HG03097 (cell line): Measurements from ENCODE around the gene RAB3GAP2.
"Not testable (repeated sequence)": the region's sequence is repeated elsewhere in the genome, so short reads cannot be mapped to it uniquely, and the experiment has no call there.

ENCODE experiments used
- ATAC-seq: cut with Tn5 transposase; IDR thresholded peaks from one replicate; pipeline ENCODE4 v1.9.1; 2021; ENCODE audit not compliant: unreplicated experiment, low FRiP score

The RAB3GAP2 gene

GRCh38 chr1:220213382-220213983 lies 58.8 kb downstream of the RAB3GAP2 start:
- ATAC-seq: no peak

GRCh38 chr1:220207411-220207810 lies 64.8 kb downstream of the RAB3GAP2 start:
- no peak for ATAC-seq

GRCh38 chr1:220204758-220205157 lies 67.5 kb downstream of the RAB3GAP2 start:
- ATAC-seq: not testable (repeated sequence)

- ATAC-seq: no peak
Measured at GRCh38 chr1:220203816-220204215, 68.4 kb downstream of the RAB3GAP2 start.

- ATAC-seq: no peak
Measured at GRCh38 chr1:220198186-220199005, 73.9 kb downstream of the RAB3GAP2 start.

GRCh38 chr1:220195701-220196100 lies 76.6 kb downstream of the RAB3GAP2 start:
- no peak for ATAC-seq

- ATAC-seq: no peak
Measured at GRCh38 chr1:220189750-220190347, 82.4 kb downstream of the RAB3GAP2 start.

GRCh38 chr1:220188538-220188937 lies 83.7 kb downstream of the RAB3GAP2 start:
- no peak for ATAC-seq

GRCh38 chr1:220186752-220187151 lies 85.5 kb downstream of the RAB3GAP2 start:
- ATAC-seq: no peak

- ATAC-seq: no peak
Measured at GRCh38 chr1:220184506-220184905, 87.7 kb downstream of the RAB3GAP2 start.

GRCh38 chr1:220182656-220183055 lies 89.6 kb downstream of the RAB3GAP2 start:
- no peak for ATAC-seq

GRCh38 chr1:220182111-220182510 lies 90.1 kb downstream of the RAB3GAP2 start:
- no peak for ATAC-seq

GRCh38 chr1:220176540-220176939 lies 95.7 kb downstream of the RAB3GAP2 start:
- no peak for ATAC-seq

- ATAC-seq: no peak
Measured at GRCh38 chr1:220170836-220171526, 101.3 kb downstream of the RAB3GAP2 start.

GRCh38 chr1:220169887-220170286 lies 102.4 kb downstream of the RAB3GAP2 start:
- ATAC-seq: not testable (repeated sequence)

- no peak for ATAC-seq
Measured at GRCh38 chr1:220166853-220167252, 105.4 kb downstream of the RAB3GAP2 start.

GRCh38 chr1:220164517-220164916 lies 107.7 kb downstream of the RAB3GAP2 start:
- no peak for ATAC-seq

GRCh38 chr1:220164116-220164515 lies 108.1 kb downstream of the RAB3GAP2 start:
- ATAC-seq: no peak

- no peak for ATAC-seq
Measured at GRCh38 chr1:220160027-220160426, 112.2 kb downstream of the RAB3GAP2 start.

- ATAC-seq: no peak
Measured at GRCh38 chr1:220159041-220159440, 113.2 kb downstream of the RAB3GAP2 start.

- not testable (repeated sequence) for ATAC-seq
Measured at GRCh38 chr1:220158530-220158929, 113.7 kb downstream of the RAB3GAP2 start.
